ENCODE results near the gene ZDHHC20. TPM values are rescaled to one million over a fixed set of nuclear protein-coding genes. Genes with fewer than 3 reads are reported as not detected.

Gene ZDHHC20, protein sequence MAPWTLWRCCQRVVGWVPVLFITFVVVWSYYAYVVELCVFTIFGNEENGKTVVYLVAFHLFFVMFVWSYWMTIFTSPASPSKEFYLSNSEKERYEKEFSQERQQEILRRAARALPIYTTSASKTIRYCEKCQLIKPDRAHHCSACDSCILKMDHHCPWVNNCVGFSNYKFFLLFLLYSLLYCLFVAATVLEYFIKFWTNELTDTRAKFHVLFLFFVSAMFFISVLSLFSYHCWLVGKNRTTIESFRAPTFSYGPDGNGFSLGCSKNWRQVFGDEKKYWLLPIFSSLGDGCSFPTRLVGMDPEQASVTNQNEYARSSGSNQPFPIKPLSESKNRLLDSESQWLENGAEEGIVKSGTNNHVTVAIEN
- 91.4 and 93.4 TPM in 2 replicates for total RNA-seq

DNA sequence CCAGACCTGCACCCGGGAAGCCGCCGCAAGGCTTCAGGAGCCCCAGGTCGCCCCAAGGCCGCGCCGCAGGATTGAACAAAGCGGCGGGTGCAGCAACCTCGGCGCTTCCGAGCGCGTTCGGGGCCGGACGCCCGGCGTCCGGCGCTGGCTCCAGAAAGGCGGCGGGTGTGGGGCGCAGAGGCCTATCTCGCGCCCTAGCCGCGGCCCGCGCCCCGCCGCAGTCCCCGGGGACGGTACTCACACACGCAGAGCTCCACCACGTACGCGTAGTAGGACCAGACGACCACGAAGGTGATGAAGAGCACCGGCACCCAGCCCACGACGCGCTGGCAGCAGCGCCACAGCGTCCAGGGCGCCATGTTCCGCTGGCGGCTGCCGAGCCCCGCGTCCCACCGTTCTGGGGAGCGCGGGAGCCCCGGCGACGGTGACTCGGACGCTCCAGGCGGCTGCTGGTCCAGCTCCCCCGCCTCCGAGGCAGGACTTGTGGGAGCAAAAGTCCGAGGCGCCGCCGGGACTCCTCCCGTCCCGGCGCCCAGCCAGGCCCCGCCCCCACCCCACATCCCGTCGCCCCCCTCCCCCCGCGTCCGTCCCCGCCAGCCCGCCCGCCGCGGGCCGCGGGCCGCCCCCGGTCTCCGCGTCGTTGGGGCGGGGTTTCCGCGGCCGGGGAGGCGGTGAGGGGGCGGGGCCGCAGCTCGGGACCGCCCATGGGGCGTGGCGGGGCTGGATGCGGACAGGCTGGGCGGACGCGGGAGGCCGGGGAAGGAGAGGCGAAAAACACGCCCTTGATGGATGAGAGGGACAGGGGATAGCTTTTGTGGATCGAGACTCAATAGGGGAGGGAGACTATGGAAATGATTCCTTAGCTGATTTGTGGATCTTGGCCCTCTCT, at the start of gene ZDHHC20:
Gene ZDHHC20 (minus strand): TSS at position 491 of the 889 bp plus-strand sequence. CDS start 132 bp downstream, at position 359.

Other genes starting within 250 kb of the ZDHHC20 start
- 37.0 and 37.8 TPM in 2 replicates for gene MICU2, start 144.9 kb upstream of the ZDHHC20 start, total RNA-seq
- gene FGF9, start 211.8 kb upstream of the ZDHHC20 start, total RNA-seq: 3.8 and 9.7 TPM in 2 replicates

Measured in smooth muscle cell of bladder (primary cell).